Transverse colon (tissue), 4 donors: Measurements from ENCODE around the gene SERPINA1. TPM values are rescaled to one million over a fixed set of nuclear protein-coding genes. Genes with fewer than 3 reads are reported as not detected.

Source experiments
- DNase-seq: peaks from one replicate; pipeline ENCODE4 v3.0.0-alpha.2; 2019
- H3K27ac ChIP-seq, 4 donors: fragments of 200-600 bp; sonication (generic); 2 replicates each; pipeline ENCODE4 v1.5.1; 2016 to 2018; ENCODE audit warnings: inconsistent platforms in 4 of 4
- H3K27me3 ChIP-seq: fragments of 200-600 bp; sonication (generic); 2 replicates; pipeline ENCODE4 v1.5.1; 2017; ENCODE audit warnings: inconsistent platforms
- H3K36me3 ChIP-seq, 4 donors: fragments of 200-600 bp; sonication (generic); 2 replicates each; pipeline ENCODE4 v1.5.1; 2017 to 2019; ENCODE audit warnings: inconsistent platforms in 4 of 4
- H3K4me1 ChIP-seq, 4 donors: fragments of 200-600 bp; sonication (generic); 2 replicates each; pipeline ENCODE4 v1.5.1; 2017 to 2020; ENCODE audit warnings: inconsistent platforms in 4 of 4
- H3K4me3 ChIP-seq, 4 donors: fragments of 200-600 bp; sonication (generic); 1 replicate in 1 of 4; 2 replicates in 3 of 4; pipeline versions ENCODE4 v1.5.1 to v1.6.1; 2017 to 2019; ENCODE audit warnings: inconsistent platforms in 4 of 4
- H3K9me3 ChIP-seq, 2 donors: fragments of 200-600 bp; sonication (generic); 2 replicates each; pipeline ENCODE4 v1.5.1; 2017 to 2019; ENCODE audit warnings: inconsistent platforms in 2 of 2
- CTCF ChIP-seq, 5 experiments: fragments of 200-600 bp in 3 of 5; fragments of 450-650 bp in 2 of 5; sonication (generic) in 3 of 5; IDR thresholded peaks; 1 replicate in 2 of 5; 2 replicates in 3 of 5; pipeline ENCODE4 v1.5.1; 2016 to 2017; ENCODE audit warnings: antibody characterized with exemption in 5 of 5, inconsistent platforms in 3 of 5, mild to moderate bottlenecking in 2 of 5, moderate library complexity in 1 of 5
- EP300 ChIP-seq: sonication (generic); formaldehyde crosslinking; IDR thresholded peaks from one replicate; pipeline ENCODE4 v1.6.1; 2017; ENCODE audit warnings: antibody characterized with exemption, low read depth
- POLR2A ChIP-seq: fragments of 450-650 bp; IDR thresholded peaks from one replicate; pipeline ENCODE4 v1.6.1; 2016; ENCODE audit warnings: antibody characterized with exemption, mild to moderate bottlenecking, moderate library complexity
- POLR2AphosphoS5 ChIP-seq, 3 donors: sonication (generic); formaldehyde crosslinking; IDR thresholded peaks; one replicate each; pipeline ENCODE4 v1.6.1; 2016; ENCODE audit warnings: antibody characterized with exemption in 3 of 3
- WGBS, 2 donors: methylation state at CpG; one replicate each; pipeline ENCODE4 v1.1.5; 2018; ENCODE audit warnings: low coverage in 1 of 2; 5-methylcytosine and 5-hydroxymethylcytosine counted together
- in situ Hi-C, 4 donors: fragments of 200-750 bp; cut with MboI; loops; one replicate each; pipeline versions ENCODE4 v1.15.0 to v1.15.1; 2017; ENCODE audit warnings: low sequenced_read_pairs in 3 of 4, low pct_ligation_motif_present in 1 of 4, low pct_unique_long_range_greater_than_20kb in 1 of 4
- intact Hi-C: fragments of 100-400 bp; cut with DNase I; formaldehyde crosslinking; loops from one replicate; pipeline ENCODE4 v1.15.1; 2023; ENCODE audit warnings: low total_unique reads
- total RNA-seq, 4 donors: library from RNA; depleted of rRNA; stranded (reverse); fragments of >200 nt; gene quantifications; one replicate each; pipeline ENCODE4 v1.1.0, GENCODE V29; 2016

Gene SERPINA1
- total RNA-seq, 4 donors from 2014 or later: 35.2 to 107 (median 61.0) TPM

GRCh38 chr14:94407906-94408305 lies 19.5 kb upstream of the SERPINA1 start:
- in situ Hi-C loops (no loop called here), intact Hi-C loops (no loop called here)
- Histone ChIP-seq H3K4me1 (peaks cover 0 to 16% (median 0%) of the 10 kb centered on the region in 4 donors), H3K36me3 (no peaks in the 10 kb centered on the region), H3K9me3 (peaks cover 5 to 9% of the 10 kb centered on the region in 2 donors), H3K4me3 (no peak overlapping the region), H3K27me3 (no peaks in the 10 kb centered on the region), H3K27ac (no peak overlapping the region)
- no peak for TF ChIP-seq POLR2AphosphoS5 (IDR thresholded peaks at IDR 0.05)
- TF ChIP-seq EP300: no peak
- TF ChIP-seq POLR2A: no peak
- TF ChIP-seq CTCF (IDR thresholded peaks at IDR 0.05): no peak
- DNase-seq: no peak

- H3K9me3 ChIP-seq: peaks cover 5 to 9% of the 10 kb centered on the region in 2 donors
- no peak overlapping the region for H3K4me3 ChIP-seq
- peaks cover 0 to 6% (median 0%) of the 10 kb centered on the region in 4 donors for H3K4me1 ChIP-seq
- no peak for TF ChIP-seq EP300
- TF ChIP-seq POLR2AphosphoS5 (IDR thresholded peaks at IDR 0.05): no peak
- TF ChIP-seq POLR2A: no peak
- no peak for TF ChIP-seq CTCF (IDR thresholded peaks at IDR 0.05)
- H3K27me3 ChIP-seq: no peaks in the 10 kb centered on the region
- H3K27ac ChIP-seq: no peak overlapping the region
- in situ Hi-C loops (no loop called here), intact Hi-C loops (no loop called here)
- DNase-seq: no peak
- H3K36me3 ChIP-seq: no peaks in the 10 kb centered on the region
These were observed 18.5 kb upstream of the SERPINA1 start for GRCh38 chr14:94406910-94407309.

- no peak for DNase-seq
- TF ChIP-seq EP300: no peak
- no peak for TF ChIP-seq POLR2AphosphoS5 (IDR thresholded peaks at IDR 0.05)
- no peak for TF ChIP-seq CTCF (IDR thresholded peaks at IDR 0.05)
- TF ChIP-seq POLR2A: no peak
- in situ Hi-C loops: no loop called here
- H3K36me3 ChIP-seq: no peaks in the 10 kb centered on the region
- H3K27me3 ChIP-seq: no peaks in the 10 kb centered on the region
- H3K27ac ChIP-seq: no peak overlapping the region
- H3K4me1 ChIP-seq: no peaks in the 10 kb centered on the region
- 87% methylated on average over 2 of the region's 2 CpGs; no CpG with 5 or more reads in 1 of the 2 donors for WGBS, 2 donors
- intact Hi-C loops: no loop called here
- peaks cover 5 to 9% of the 10 kb centered on the region in 2 donors for H3K9me3 ChIP-seq
- no peak overlapping the region for H3K4me3 ChIP-seq
These were observed 17.1 kb upstream of the SERPINA1 start for GRCh38 chr14:94405486-94405885.

GRCh38 chr14:94404561-94404960 lies 16.2 kb upstream of the SERPINA1 start:
- H3K27ac ChIP-seq: no peak overlapping the region
- in situ Hi-C loops: no loop called here
- no peaks in the 10 kb centered on the region for H3K36me3 ChIP-seq
- WGBS, 2 donors: 65 to 88% methylated on average over 2 of the region's 2 CpGs
- H3K4me3 ChIP-seq: no peak overlapping the region
- no peak for TF ChIP-seq CTCF (IDR thresholded peaks at IDR 0.05)
- no peak for TF ChIP-seq EP300
- no peak for TF ChIP-seq POLR2AphosphoS5 (IDR thresholded peaks at IDR 0.05)
- no peak for TF ChIP-seq POLR2A
- H3K4me1 ChIP-seq: no peaks in the 10 kb centered on the region
- H3K27me3 ChIP-seq: no peaks in the 10 kb centered on the region
- intact Hi-C loops: no loop called here
- H3K9me3 ChIP-seq: peaks cover 5 to 9% of the 10 kb centered on the region in 2 donors
- DNase-seq: no peak
